Putamen (tissue), 1 donor: Measurements from ENCODE around the gene RASIP1.

Experiments
- DNase-seq: peaks from one replicate; pipeline ENCODE4 v3.0.0-alpha.2; 2016; ENCODE audit warnings: low spot score

Gene RASIP1

GRCh38 chr19:48756212-48756611 lies 15.8 kb upstream of the RASIP1 start:
- DNase-seq, result no peak

GRCh38 chr19:48755787-48756186 lies 15.4 kb upstream of the RASIP1 start:
- no peak for DNase-seq

DNA sequence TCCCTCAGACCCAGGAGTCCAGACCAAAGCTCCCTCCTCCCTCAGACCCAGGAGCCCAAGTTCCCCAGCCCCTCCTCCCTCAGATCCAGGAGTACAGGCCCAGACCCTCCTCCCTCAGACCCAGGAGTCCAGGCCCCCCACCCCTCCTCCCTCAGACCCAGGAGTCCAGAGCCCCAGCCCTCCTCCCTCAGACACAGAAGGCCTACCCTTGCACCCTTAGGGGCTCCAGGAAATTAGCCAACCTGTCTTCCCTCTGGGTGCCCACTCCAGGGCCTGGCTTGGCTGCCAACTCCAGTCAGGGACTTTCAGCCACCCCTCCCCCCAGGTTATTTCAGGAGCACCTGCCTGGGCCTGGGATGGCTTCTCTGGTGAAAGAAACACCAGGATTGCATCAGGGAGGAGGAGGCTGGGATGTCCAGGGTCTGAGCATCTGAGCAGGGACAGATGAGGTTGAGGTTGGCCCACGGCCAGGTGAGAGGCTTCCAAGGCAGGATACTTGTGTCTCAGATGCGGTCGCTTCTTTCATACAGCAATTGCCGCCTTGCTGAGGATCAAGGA lies 14.8 kb upstream of the RASIP1 start, which contains the start of gene FGF21:
TSS of gene FGF21 (plus strand) at position 441 of the 558 bp plus-strand sequence. CDS start 713 bp downstream, outside the sequence.
- DNase-seq, result no peak

DNA sequence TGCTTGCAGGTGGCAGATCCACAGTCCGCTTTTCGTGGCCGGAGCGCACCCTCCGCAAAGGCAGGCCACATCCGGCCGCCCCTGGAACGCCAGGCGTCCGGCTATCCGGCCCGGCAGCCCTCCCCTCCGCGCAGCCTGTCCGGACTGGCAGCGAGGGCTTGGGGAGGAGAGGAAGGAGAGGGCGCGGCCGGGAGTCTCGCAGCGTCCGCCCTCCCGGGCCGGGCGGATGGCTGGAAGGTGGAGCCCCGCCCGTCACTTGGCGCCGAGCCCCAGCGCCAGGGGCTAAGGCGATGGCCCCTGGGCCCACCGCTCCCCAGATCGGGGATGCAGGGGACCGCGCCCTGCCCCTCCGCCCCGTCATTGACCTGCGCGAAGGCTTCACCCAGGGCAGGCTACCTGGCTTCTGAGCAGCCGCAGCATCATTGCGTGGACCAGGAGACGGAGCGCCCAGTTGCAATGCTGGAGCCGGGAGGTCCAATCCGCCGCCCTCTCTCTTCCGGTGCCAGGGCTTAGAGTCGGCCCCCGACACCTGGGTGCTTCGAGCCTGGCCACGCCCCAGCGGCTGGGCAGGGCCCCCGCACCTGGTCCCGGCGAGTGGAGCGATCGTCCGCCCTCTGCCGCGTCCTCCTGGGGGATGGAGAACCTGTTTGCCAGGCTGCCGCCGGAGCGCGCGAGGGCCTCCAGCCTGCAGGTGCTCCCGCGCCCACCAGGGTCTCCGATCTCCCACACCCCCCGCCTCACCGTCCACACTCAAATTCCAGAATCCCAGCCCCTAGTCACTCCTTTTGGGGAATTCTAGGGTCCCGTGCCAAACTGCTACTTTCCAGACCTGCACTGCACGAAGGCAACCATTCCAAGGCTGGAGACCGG lies 12.3 kb upstream of the RASIP1 start, which contains the start of gene FUT1:
TSS of gene FUT1 (minus strand) at position 146 of the 870 bp plus-strand sequence. CDS start 1,360 bp downstream, outside the sequence.
- DNase-seq, result no peak

- no peak for DNase-seq
These were observed 11.6 kb upstream of the RASIP1 start for GRCh38 chr19:48751845-48752495.

GRCh38 chr19:48750771-48751504 lies 10.5 kb upstream of the RASIP1 start:
- no peak for DNase-seq

- no peak for DNase-seq
These were observed 9.9 kb upstream of the RASIP1 start for GRCh38 chr19:48750351-48750750.

- no peak for DNase-seq
These were observed 9.3 kb upstream of the RASIP1 start for GRCh38 chr19:48749571-48750198.

GRCh38 chr19:48746738-48747575 lies 6.5 kb upstream of the RASIP1 start, which contains the start of gene IZUMO1:
IZUMO1 (minus strand) TSS chr19:48746909; CDS start chr19:48745859, 1,050 bp downstream.
- DNase-seq, result peak; percentile 88

- DNase-seq, result no peak
These were observed 5.7 kb upstream of the RASIP1 start for GRCh38 chr19:48746110-48746509.

GRCh38 chr19:48745208-48745995 lies 5.0 kb upstream of the RASIP1 start:
- peak; percentile 82 for DNase-seq

DNA sequence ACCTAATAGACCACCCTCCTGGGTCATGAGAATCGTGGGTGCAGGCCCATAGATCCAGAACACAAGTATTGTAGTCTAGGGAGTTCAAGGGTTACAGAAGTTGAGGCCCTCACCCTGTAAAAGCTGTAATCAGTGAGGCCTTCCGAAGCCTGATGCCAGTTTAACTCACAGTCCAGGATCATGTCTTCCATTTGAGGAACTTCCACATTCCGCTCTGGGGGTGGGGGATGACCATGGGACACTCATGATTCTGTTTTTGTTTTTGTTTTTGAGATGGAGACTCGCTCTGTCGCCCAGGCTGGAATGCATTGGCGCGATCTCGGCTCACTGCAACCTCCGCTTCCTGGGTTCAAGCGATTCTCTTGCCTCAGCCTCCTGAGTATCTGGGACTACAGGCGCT lies 1.7 kb upstream of the RASIP1 start:
- DNase-seq, result no peak

DNA sequence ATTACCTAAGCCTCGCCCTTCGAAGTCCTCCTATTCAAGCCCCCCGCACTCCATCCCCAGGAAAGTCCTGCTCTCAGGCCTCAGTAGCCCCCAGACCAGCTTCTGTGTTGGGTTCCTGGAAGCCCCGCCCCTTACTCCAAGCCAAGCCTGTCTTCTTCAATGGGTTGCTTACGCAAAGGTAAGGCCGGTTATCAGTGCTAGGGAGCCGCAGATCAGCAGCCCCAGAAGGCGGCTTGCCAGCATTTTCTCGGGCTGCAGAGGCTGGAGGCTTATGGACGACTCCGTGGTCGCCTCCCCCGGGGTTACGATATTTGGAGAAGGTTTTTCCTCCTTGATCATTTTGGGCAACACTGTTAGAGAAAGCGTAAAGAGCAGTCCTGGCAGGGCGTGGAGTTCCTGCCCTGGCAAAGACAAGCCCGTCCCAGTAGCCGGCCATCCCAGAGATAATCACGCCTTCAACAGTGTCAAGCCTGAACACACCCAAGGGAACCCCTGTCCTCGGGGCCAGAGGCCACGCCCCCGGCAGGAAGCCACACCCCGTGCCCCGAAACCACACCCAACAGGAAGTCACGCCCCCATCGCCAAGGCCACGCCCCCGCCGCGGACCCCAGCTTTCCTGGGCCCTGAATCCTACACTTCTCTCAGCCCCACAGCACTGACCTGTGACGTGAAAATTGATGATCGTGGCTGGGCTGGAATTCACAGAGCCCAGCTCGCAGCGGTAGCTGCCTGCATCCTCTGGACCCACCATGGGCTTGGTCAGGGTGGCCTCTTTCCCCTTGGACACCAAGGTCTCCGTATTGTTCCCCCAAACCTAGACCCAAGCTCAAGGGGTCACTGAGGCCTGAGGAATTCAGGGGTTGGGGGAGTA lies 954 bp upstream of the RASIP1 start:
- no peak for DNase-seq

DNA sequence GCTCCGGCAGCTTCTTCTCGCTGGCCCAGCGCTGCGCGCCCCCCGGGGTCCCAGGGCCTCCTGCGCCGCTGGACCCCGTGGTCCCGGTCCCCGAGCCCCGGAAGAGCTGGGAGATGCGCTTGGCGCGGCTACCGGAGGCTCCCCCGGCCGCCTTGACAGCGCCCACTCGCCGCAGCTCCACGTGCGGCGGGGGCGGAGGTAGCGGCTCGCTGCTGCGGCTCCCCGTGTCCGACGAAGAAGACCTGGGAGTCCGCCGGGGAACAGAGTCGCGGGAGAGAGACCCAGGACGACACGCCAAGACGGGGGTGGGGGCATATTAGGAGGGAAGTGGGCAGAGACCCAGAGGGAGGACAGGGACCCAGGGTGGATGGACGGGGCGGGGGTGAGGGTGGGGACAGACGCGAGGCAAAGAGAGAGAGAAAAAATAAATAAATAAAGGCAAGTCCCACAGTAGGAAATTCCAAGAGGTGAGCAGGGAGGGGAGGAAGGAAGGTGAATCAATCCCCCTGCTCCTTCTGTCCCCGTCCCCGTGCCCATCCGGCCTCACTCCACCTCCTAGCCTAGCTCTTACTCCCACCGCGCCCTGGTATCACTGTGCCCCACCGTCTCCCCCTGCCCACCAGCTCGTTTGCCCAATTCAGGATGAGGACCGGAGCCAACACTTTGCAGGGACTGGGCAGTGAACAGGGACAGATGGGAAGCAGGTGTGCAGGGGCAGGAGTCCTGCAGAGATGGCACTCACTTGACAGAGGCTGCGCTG lies 826 bp downstream of the RASIP1 start:
- DNase-seq, result no peak

GRCh38 chr19:48738557-48739403 lies 1.6 kb downstream of the RASIP1 start:
- DNase-seq, result peak; percentile 75

DNA sequence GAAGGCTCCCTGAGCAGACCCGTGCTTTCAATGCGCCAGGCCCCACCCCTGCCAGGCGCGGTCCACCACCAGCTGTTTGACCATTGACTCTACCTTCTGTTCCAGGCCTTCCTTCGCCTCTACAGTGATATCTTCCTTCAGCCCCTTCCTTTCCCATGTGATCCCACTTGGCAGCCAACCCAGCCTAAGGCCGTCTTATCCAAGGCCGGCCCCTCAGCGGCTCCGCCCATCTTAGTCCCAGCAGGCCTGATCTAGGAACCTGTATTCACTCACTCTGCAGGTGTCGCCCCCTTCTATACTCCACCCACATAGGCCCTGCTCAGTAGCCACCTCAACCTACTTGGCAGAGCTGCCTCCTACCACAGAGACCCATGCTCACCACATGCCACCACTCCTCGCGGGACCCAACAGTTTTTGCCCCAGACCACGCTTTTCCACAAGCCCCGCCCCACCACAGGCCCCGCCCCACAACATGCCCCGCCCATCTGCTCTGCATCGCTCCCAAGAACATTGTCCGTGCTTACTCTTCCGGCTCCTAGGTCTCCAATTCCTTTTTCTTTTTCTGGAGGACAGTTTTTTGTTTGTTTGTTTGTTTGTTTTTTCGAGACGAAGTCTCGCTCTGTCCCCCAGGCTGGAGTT lies 2.9 kb downstream of the RASIP1 start:
- DNase-seq, result no peak
